Kidney epithelial cell (primary cell): Measurements from ENCODE around the gene IFNA8. TPM values are rescaled to one million over a fixed set of nuclear protein-coding genes. Genes with fewer than 3 reads are reported as not detected.

Experiments used
- DNase-seq: peaks from one replicate; pipeline ENCODE4 v3.0.0-alpha.2; 2010; ENCODE audit warnings: low read depth
- H3K27me3 ChIP-seq: 2 replicates; pipeline ENCODE4 v1.6.0; 2011; ENCODE audit warnings: low read length; ENCODE audit not compliant: control insufficient read depth, insufficient read depth
- H3K36me3 ChIP-seq: 2 replicates; pipeline ENCODE4 v1.5.1; 2011; ENCODE audit warnings: low read length; ENCODE audit not compliant: control insufficient read depth, insufficient read depth
- H3K4me3 ChIP-seq: 2 replicates; pipeline ENCODE4 v1.5.1; 2011; ENCODE audit warnings: low read depth, mild to moderate bottlenecking, control low read depth, low read length
- CTCF ChIP-seq: IDR thresholded peaks from 2 replicates; pipeline ENCODE4 v1.5.1; 2011; ENCODE audit warnings: mild to moderate bottlenecking, moderate library complexity, low read length, control low read depth, inconsistent platforms; ENCODE audit not compliant: insufficient read depth, poor library complexity, severe bottlenecking
- total RNA-seq: library from RNA; depleted of rRNA; stranded (reverse); fragments of >200 nt; gene quantifications from 2 replicates; pipeline ENCODE4 v1.2.3, GENCODE V29; 2015

Gene IFNA8
- total RNA-seq, 1 donor from 2014 or later = not detected

- H3K4me3 ChIP-seq = no peak overlapping the region
- H3K36me3 ChIP-seq = no peaks in the 10 kb centered on the region
- no peak for TF ChIP-seq CTCF
- no peak for DNase-seq
- no peaks in the 10 kb centered on the region for H3K27me3 ChIP-seq
Observed at GRCh38 chr9:21414220-21414940, 5.5 kb downstream of the IFNA8 start.

- no peak for TF ChIP-seq CTCF
- H3K27me3 ChIP-seq = no peaks in the 10 kb centered on the region
- peak; percentile 59 for DNase-seq
- H3K4me3 ChIP-seq = no peak overlapping the region
- no peaks in the 10 kb centered on the region for H3K36me3 ChIP-seq
Observed at GRCh38 chr9:21415493-21416267, 6.8 kb downstream of the IFNA8 start.

- Histone ChIP-seq H3K4me3 (no peak overlapping the region), H3K27me3 (no peaks in the 10 kb centered on the region), H3K36me3 (no peaks in the 10 kb centered on the region)
- no peak for DNase-seq
- TF ChIP-seq CTCF = no peak
Observed at GRCh38 chr9:21428235-21428634, 19.3 kb downstream of the IFNA8 start.

- H3K27me3 ChIP-seq = no peaks in the 10 kb centered on the region
- H3K4me3 ChIP-seq = no peak overlapping the region
- DNase-seq = no peak
- H3K36me3 ChIP-seq = no peaks in the 10 kb centered on the region
- TF ChIP-seq CTCF = no peak
Observed at GRCh38 chr9:21429191-21429590, 20.3 kb downstream of the IFNA8 start.

- DNase-seq = no peak
- no peak for TF ChIP-seq CTCF
- no peak overlapping the region for H3K4me3 ChIP-seq
- no peaks in the 10 kb centered on the region for H3K36me3 ChIP-seq
- no peaks in the 10 kb centered on the region for H3K27me3 ChIP-seq
Observed at GRCh38 chr9:21432672-21433425, 23.9 kb downstream of the IFNA8 start.
